DMS79 (cell line): Measurements from ENCODE around the gene MYO18A.
"Not testable (repeated sequence)": the region's sequence is repeated elsewhere in the genome, so short reads cannot be mapped to it uniquely, and the experiment has no call there.

Experiments
- DNase-seq: peaks from one replicate; lab custom pipeline; 2025; lab: John Stamatoyannopoulos, UW

Gene MYO18A

DNA sequence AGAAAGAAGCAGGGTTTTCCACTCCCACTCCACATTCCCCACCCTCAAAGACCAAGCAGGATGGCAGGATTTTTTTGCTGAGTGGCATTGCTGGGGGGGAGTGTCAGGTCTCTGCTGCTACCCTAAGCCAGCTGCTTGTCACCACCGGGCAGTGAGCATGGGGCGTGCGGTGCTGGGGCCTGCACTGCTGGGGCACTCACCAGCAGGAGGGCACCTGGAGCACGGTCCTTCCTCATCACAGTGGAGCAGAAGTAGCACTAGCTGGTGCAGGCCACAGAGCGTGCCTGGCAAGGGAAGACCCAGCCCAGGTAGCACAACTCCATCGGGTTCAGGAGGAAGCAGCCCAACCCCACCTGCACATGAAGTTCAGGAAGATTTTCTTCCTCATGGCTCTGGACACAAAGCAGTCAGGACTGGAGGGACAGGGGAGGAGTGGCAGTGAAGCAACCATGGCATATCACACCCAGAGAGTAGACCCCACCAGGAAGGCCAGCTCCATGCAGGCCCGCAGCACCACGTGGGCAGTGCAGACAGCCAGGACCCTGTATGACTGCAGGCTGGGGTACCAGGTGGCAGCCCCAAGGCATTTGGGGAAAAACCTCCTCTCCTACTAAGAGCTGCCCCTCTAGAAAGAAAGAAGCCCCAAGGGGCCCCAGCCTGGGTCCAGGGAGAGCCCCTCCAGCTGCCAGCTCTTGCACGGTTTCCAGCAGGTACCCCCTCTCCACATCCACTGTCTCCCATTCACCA lies 16.7 kb upstream of the MYO18A start:
- no peak for DNase-seq

DNA sequence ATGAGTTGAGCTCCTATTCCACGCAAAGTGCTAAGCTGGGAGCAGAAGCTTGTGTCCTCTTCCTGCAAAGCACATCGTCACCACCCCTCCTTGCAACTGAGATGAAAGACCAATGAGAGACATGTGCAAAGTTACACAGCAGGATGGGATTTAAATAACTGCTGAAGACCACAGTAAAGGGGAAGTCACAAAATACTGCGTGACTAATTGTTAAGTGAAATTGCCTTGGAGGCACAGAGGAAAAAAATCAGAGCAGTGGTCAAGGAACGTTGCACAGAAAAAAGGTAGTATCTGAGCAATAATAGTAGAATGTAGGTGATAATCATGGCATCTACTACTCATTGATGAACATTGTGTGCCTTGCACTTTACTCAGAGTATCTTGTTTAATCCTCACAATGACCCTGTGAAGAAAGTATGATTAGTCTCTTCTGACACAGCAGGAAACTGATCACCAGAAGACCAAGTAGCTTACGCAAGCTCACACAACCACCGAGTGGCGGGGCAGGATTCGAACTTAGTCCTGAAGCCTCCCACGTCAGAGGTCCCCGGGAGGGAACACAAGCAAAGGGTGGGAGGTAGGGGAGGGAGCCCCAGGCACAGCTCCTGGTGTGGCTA lies 15.4 kb upstream of the MYO18A start:
- DNase-seq: no peak

DNA sequence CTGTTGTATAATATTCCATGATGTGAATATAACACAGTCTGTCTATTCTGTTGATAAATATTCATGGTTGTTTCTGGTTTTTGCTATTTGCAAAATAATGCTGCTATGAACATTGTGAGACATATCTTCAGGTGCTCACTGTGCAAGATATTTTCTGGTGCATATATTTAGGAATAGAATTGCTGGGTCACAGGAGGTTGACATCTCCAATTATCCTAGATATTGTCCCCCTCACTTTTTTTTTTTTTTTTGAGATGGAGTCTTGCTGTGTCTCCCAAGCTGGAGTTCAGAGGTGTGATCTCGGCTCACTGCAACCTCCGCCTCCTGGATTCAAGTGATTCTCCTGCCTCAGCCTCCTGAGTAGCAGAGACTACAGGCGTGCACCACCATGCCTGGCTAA lies 14.5 kb upstream of the MYO18A start:
- no peak for DNase-seq

DNA sequence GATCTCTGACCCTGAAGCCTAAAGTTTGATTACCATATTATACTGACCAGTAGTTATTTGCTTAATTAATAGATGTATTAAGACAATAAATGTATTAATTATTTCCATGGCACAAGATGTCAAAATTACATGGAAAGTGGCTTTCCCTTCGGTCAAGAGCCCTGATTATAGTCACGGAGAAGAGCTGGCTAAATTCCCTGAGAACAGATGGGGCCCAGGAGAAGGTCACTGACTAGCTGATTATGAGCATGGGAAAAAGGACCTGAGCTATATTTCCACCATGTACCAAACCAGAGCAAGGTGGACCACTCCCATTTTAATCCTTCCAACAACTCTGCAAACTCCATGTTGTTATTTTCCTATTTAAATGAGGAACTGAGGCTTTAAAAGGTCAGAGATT lies 12.9 kb upstream of the MYO18A start:
- DNase-seq: no peak

DNA sequence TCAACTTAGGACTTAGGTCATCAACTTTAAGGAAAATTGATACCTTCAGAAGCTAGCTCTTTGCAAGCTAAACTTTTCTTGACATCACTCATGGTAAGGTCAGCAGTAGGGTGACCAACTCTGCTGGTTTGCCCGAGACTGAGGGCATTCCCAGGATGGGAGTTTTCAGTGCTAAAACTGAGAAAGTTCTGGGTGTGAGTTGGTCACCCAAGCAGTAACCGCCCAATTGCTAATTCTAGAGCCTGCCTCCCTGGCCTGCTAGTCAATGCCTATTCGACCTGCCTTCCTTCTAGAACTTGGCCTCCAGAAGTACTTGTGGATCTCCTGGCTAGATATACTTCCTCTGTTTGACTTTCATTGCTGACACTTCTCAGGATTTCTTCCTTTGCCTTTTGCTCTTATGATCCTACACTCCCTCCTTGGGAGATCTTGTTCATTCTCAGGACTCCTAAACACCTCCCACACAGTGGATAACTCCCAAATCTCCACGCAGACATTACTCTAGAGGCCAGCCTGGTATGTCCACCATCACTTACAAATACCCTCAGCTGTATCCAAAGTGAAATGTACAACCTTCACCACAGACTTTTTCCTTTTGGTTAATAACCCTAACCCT lies 10.5 kb upstream of the MYO18A start:
- DNase-seq: no peak

DNA sequence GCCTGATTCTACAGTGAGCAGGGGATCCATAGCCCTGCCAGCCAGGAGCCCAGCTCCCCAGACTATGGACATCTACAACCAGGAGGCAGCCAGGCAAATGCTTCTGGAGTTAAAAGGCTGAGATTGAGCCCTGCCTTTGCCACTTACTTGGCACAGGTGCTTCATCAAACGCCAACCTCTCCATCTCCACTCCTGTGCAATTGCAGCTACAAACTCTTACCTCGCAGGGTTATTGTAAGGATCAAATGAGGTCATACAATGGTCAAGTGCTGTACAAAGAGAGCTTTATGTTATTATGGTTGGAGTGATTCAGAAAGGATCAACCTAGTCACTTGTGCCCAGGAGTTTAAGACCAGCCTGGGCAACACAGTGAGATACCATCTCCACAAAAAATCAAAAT lies 9.8 kb upstream of the MYO18A start:
- DNase-seq: peak; percentile 24

DNA sequence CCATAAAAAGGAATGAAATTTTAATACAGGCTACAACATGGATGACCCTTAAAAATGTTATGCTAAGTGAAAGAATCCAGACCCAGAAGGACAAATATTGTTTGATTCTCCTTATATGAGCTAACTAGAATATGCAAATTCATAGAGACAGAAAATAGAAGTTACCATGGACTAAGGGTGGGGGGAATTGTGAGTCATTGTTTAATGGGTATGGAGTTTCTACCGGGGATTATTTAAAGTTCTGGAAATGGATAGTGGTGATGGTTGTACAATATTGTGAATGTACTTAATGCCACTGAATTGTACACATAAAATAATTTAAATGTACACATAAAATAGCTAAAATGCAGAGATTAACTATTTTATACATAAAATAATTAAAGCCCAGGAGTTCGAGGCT lies 9.2 kb upstream of the MYO18A start:
- no peak for DNase-seq

DNA sequence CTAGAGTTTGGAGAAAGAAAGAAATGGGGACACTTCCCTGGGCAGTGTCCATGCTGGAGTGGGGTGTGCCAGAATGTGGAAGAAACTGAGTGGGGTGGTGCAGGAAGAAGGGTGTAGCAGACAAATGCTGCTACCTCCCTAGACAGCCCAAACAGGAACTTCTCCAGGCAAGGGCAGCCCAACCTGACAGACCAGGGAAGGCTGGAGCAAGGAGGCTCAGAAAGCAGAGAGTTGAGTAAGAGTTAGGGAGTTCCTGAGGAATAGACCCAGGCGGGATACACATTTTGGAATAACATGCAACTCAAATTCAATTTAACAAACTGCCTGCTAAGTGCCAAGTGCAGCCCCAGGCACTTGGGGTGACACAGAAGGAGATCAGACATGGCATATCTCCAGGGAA lies 1.0 kb upstream of the MYO18A start:
- DNase-seq: no peak

DNA sequence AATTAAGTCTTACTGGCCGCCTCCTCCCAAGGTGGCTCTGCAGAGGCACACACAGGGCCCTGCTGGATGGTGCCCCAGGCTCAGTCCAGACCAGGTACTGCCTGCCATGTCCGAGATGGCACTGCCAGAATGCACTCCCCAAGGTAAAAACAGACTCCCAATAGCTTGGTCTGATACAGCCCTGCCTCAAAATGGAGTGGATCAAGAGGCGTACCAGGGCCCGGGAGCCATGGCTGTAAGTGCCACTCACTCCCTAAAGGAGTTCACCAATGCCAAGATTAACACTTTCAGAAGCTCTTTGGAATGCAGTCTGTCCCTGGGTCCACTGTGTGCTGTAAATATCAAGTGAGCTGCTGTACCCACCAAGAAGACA lies 576 bp upstream of the MYO18A start:
- no peak for DNase-seq

DNA sequence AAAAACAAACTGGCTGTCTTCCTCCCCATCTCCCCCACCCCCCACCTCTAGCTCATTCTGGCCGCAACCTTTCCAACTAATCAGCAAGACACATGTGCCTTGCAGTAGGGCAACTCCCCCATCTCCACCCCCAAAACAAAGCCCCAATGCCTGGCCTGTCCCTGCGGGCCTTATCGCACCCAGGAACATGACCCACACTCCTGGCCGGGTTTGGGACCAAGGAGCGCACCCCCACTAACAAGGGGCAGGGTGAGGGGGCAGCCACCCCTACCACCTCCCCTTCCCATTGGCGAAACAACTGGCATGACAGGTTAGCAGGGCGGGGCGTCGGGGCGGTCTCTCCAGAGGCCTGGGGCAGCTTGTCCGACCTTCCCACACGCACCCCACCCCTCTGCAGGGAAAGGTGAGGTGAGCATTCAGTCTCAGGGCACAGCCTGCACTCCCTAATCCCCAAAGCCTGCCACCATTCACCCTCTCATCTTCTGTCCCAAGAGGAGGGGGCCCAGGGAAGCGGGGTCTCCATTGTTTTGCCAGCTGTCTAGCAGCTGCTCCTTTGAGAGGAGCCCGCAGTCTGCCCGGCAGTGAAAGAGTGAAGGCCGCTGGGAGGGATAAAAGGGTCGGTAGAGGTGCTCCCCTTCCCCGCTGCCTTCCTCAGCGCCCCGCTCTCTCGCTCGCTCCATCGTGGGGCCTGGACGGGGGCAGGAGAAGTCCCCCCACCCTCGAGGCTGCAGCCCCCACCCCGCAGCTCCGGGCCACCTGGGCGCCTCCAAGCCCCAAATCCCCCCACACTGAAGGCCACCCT lies 765 bp downstream of the MYO18A start:
- DNase-seq: peak; percentile 60

DNA sequence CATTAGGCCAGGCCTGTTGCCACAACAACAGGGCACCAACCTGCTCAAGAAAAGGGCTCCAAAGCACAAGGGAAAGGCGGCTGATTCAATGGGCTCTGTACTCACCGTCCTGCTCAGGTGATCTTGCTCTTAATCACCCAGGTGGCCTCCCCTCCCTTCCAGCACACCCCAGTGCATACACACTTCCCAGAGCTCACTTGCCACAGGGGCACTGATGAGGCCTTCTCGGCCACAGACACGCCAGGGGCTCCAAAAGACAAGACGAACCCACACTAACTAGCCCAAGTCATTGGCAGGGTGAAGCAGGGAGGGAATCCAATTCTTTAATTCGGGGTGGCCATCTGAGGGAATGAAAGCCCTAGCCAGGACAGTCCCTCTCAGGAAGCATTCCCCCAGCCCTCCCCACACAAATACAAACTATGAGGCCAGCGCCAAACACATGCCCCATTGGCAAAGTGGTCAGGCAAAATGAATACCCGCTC lies 1.4 kb downstream of the MYO18A start:
- DNase-seq: no peak

DNA sequence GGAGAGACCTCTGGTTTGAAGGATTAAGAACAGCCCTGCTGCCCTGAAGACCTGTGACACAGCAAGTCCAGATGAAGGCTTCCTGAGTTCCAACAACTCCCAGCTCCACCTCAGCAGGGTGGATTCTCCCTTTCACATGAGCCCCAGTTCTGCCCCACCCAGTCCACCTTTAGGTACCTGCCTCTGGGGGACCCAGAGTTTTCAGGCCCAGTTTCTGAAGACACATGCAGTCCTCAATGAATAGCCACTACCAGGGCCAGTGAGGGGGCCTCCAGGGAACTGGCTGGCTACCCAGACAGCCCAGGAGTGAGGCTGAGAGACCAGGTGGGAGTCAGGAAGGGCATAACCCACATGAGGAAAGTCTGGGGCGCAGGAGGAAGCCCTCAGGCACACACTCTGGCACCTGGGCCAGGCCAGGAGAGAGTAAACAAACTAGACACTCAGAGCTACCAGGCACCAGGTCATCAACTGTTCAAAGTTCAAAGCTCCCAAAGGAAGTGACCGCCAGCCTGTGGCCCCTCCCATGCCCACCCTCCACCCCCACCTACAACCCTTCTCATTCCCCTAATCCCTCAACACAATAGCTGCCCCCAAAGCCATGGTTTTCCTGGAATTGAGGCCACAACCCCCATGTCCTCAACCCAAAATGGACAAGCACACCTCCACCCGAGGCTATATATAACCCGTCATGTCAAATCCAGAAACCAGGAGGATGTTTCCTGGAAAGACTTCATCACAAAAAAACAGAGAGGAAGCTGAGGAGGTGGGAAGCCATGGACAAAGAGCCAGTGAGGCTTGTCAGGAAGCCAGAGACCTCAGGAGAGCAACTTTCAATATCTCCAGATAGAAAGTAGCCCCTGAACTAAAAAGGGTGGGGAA lies 2.1 kb downstream of the MYO18A start:
- no peak for DNase-seq

DNA sequence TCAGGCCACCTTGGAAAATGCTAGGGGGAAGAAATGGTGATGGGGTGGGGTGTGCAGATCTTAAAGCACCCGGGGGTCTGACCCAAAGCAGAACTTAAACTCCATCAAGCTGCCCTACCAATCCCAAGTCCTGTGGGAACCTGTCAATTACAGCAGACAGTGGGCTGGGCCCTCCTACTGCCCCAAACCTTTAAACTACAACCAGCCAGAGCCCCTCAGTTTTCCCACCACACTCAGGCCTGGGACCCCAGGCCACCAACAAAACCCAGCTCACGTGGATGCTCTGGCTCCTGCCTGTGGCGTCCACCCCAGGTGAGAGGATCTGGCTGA lies 2.7 kb downstream of the MYO18A start:
- no peak for DNase-seq

DNA sequence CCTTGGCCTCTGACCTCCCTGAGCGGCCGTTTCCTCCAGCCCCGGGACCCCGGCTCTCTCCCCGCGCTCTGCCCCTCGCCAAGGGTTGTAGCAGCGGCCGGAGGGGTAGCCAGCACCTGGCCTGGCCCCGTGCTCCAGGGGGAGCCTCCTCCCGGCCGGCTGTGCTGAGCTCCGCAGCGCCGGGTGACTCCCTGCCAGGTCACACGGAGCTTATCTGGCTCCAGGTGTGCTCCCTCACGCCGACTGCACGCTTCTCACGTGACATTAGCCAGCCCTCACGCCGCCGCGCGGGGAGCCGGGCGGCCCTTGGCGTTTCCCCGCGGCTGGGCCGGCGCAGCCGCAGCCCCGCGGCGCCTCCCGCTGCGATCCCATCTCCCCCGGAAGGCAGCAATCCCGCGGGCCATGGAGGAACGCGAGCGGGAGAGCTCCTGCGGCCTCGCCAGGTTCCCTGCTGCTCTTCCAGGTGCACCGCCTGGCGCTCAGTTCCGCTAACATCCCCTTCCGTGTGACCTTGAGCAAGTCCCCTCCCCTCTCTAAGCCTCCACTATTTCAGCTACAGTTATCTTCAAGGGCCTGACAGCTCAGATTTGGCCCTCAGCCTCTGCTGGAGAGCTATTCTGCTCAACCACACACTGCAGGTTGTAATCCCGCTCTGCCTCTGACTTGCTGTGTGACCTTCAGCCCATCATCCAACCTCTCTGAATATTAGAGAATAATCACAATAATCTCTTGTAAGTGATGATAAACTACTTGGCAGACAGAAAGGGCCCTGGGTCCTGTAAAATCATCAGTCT lies 3.4 kb downstream of the MYO18A start:
- DNase-seq: peak; percentile 73

DNA sequence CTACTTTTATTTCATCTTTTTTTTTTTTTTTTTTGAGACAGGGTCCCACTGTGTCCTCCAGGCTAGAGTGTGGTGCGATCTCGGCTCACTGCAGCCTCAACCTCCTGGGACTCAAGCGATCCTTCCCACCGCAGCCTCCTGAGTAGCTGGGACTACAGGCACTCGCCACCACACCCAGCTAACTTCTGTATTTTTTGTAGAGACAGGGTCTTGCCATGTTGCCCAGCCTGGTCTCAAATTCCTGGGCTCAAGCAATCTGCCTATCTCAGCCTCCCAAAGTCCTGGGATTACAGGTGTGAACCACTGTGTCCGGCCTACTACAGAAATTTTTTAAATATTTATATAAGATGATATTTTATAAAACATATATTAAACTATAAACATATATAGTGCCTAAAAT lies 4.8 kb downstream of the MYO18A start:
- no peak for DNase-seq

DNA sequence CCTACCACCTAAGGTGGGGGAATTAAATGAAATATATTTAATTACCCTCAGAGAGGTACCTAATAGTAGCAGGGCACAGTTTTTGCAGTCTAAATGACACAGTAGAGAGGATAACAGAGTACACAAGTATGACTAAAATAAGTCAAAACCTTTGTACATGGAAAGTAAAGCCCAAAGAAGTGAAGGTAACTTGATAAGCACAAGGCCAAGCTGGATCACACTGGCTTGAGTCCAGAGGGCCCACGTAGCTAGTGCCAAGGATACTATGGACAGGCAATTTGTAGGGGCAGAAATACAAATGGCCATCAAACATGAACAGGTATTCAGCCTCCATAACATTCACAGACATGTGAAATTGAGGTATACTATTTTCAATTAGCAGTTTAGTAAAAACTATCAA lies 7.6 kb downstream of the MYO18A start:
- DNase-seq: no peak

DNA sequence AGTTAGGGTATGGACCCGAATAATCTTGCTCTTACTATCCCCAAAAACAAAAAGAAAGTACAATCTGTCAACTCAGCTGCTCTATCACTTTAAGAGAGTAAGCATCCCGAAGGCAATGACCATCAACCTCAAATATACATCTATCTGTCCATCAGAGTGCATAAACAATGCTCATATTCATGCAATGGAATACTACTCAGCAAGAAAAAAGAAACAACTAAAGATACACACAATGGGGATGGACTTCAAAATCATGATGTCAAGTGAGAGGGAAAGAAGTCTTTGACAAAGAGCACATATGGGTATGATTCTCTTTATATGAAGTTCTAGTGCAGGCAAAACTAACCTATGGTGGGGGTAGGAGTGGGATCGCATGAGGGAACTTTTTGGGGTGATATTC lies 9.5 kb downstream of the MYO18A start:
- DNase-seq: no peak

DNA sequence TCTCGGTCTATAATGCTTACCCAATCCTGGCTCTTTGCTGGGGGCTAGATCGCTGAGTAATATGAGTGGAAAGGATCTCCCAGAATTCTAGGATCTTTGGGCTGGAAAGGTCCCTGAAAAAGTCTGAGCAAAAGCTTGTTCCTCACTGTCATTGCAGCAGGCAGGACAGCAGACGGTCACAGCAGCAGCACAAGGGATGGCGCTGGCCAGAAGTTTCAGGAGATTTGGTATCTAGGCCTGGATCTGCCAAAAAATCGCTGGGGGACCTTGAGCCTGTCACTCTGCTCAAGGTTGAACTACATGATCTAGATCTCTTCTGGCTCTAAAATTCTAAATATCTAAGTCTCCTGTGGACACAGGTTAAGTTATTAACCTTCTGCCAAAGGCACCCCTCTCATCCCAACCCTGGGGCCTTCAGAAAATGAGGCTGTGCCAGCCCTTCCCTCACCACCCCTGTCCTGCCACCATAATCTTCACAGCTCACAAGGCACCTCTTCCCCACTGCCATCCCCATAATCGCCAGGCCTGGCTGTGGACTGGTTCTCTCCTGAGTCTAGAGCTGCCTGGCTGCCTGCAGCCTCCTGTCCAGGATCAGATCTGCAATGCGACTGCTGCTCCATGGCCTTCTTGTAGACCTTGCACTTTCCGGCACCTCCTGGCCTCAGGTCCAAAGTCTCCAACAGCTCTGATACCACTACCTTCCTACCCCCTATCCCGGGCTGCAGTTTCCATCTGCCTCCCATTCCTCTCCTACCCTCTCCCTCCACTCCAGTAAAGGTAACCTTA lies 10.2 kb downstream of the MYO18A start:
- no peak for DNase-seq

DNA sequence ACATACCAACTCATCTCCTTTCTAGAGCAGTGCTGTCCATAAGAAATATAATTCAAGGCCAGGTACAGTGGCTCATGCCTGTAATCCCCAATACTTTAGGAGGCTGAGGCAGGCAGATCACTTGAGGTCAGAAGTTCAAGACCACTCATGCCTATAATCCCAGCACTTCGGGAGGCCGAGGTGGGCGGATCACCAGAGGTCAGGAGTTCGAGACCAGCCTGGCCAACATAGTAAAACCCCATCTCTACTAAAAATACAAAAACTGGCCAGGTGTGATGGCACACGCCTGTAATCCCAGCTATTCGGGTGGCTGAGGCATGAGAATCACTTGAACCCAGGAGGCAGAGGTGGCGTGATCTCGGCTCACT lies 11.5 kb downstream of the MYO18A start:
- not testable (repeated sequence) for DNase-seq

DNA sequence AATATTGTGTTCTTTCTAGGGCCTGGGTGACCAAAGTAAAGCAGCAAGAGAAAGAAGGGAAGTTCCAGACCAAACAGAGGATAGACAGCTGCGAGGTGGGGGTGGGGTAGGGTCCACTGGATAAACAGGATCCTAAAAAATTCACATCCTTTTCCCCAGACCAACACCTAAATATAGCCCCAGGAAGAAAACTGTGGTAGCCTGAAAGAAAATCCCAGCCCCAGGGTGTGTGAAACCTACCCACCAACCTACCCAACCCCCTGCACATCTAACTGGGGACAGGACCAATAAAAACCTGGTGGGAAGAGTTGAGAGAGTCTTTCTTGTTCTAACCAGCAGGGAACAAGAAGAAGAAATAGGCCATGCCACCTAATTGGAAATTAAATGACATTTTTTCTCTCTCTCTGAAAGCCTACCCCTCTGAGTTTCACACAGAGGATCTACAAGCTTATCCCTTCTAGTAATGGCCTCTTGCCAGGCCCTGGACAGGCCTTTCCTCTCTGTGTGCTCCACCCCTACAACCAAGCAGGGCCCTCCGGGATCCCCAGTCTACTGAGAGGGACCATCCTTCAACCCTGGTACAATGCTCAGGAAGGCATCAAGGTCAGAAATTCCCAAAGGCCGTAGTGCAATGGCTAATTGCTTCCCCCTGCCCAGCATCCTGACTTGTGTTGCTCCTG lies 12.0 kb downstream of the MYO18A start:
- DNase-seq: no peak
